HCT116 (cell line): ENCODE data around the gene SLC6A18. TPM values are rescaled to one million over a fixed set of nuclear protein-coding genes. Genes with fewer than 3 reads are reported as not detected.
"Not testable (repeated sequence)": the region's sequence is repeated elsewhere in the genome, so short reads cannot be mapped to it uniquely, and the experiment has no call there.

Experiments
- ATAC-seq: fragments of 200-7000 bp; cut with Tn5 transposase; 2 replicates; pipeline ENCODE4 v1.9.1; 2020; ENCODE audit warnings: mild to moderate bottlenecking, moderate library complexity
- BruUV-seq: library from RNA; stranded (reverse); fragments of 400-500 nt; replicated peaks from 2 replicates; lab custom pipeline; 2021; lab: Mats Ljungman, UMichigan
- CTCF ChIA-PET: fragments of 300-600 bp; sonication (Branson Sonifier 250); formaldehyde crosslinking; loops from one replicate; lab custom pipeline; 2021; ENCODE audit warnings: antibody characterized with exemption; lab: Charles Lee
- POLR2A ChIA-PET: fragments of 300-600, 350-600 bp; sonication (Branson Sonifier 250); formaldehyde crosslinking; loops from one replicate; lab custom pipeline; 2021; ENCODE audit warnings: antibody characterized with exemption; lab: Charles Lee
- RAD21 ChIA-PET, 2 experiments: fragments of 300-600 bp; sonication (Branson Sonifier 250); formaldehyde crosslinking; loops; one replicate each; lab custom pipeline; 2023; ENCODE audit warnings: low total read pairs in 2 of 2; ENCODE audit not compliant: uncharacterized antibody in 2 of 2, unreplicated experiment in 2 of 2, low non-redundant PET in 1 of 2; lab: Charles Lee
- DNase-seq: peaks from one replicate; pipeline ENCODE4 v3.0.0-alpha.2; 2010; ENCODE audit warnings: low read depth, low spot score
- H2AFZ ChIP-seq: fragments of 200-600 bp; shearing (Covaris generic), sonication (generic); 2 replicates; pipeline ENCODE4 v1.6.1; 2017; ENCODE audit warnings: low read depth, mixed run types, mixed read lengths, antibody characterized with exemption, low read length; ENCODE audit not compliant: poor library complexity, severe bottlenecking
- H3K27ac ChIP-seq: 2 replicates; pipeline ENCODE4 v1.5.1; 2012; ENCODE audit warnings: low read depth, low read length
- H3K27me3 ChIP-seq: fragments of 200-600 bp; sonication (generic); 2 replicates; pipeline ENCODE4 v1.6.1; 2016; ENCODE audit warnings: mixed run types, low read length, mixed read lengths; ENCODE audit not compliant: insufficient read depth
- H3K36me3 ChIP-seq, 2 experiments: fragments of 200-500 bp in 1 of 2; fragments of 200-600 bp in 1 of 2; sonication (Bioruptor generic) in 1 of 2; sonication (generic) in 1 of 2; 2 replicates each; pipeline versions ENCODE4 v1.5.1 to v1.6.1; 2014 to 2016; ENCODE audit warnings: low read length in 2 of 2, inconsistent platforms in 1 of 2, mixed read lengths in 1 of 2, mixed run types in 1 of 2; ENCODE audit not compliant: insufficient read depth in 2 of 2, control insufficient read depth in 1 of 2
- H3K4me1 ChIP-seq, 2 experiments: fragments of 200-600 bp in 1 of 2; sonication (generic) in 1 of 2; 2 replicates each; pipeline versions ENCODE4 v1.5.1 to v1.6.1; 2012 to 2017; ENCODE audit warnings: low read length in 2 of 2, inconsistent platforms in 1 of 2, mild to moderate bottlenecking in 1 of 2, mixed read lengths in 1 of 2, mixed run types in 1 of 2, moderate library complexity in 1 of 2; ENCODE audit not compliant: insufficient read depth in 2 of 2, control insufficient read depth in 1 of 2
- H3K4me2 ChIP-seq: fragments of 200-600 bp; sonication (generic); 2 replicates; pipeline ENCODE4 v1.6.1; 2017; ENCODE audit warnings: mixed run types, low read length, mixed read lengths
- H3K4me3 ChIP-seq, 2 experiments: fragments of 200-600 bp in 1 of 2; sonication (generic) in 1 of 2; replicated peaks in 1 of 2; 2 replicates each; pipeline ENCODE4 v1.5.1; 2011 to 2016; ENCODE audit warnings: low read length in 2 of 2, control low read depth in 1 of 2, low read depth in 1 of 2, mild to moderate bottlenecking in 1 of 2, mixed read lengths in 1 of 2, mixed run types in 1 of 2
- H3K79me2 ChIP-seq: fragments of 200-600 bp; sonication (generic); 2 replicates; pipeline ENCODE4 v1.6.1; 2017; ENCODE audit warnings: mild to moderate bottlenecking, mixed run types, low read length, moderate library complexity, mixed read lengths; ENCODE audit not compliant: insufficient read depth
- H3K9ac ChIP-seq: fragments of 200-600 bp; sonication (generic); 2 replicates; pipeline ENCODE4 v1.6.1; 2016; ENCODE audit warnings: low read length, mixed read lengths
- H3K9me2 ChIP-seq: fragments of 200-600 bp; sonication (generic), shearing (Covaris generic); 2 replicates; pipeline ENCODE4 v1.6.1; 2017; ENCODE audit warnings: mixed run types, mild to moderate bottlenecking, moderate library complexity; ENCODE audit not compliant: insufficient read depth
- H3K9me3 ChIP-seq, 2 experiments: fragments of 200-500 bp in 1 of 2; fragments of 200-600 bp in 1 of 2; sonication (Bioruptor generic) in 1 of 2; sonication (generic) in 1 of 2; 2 replicates each; pipeline ENCODE4 v1.6.1; 2014 to 2017; ENCODE audit warnings: low read length in 2 of 2, mixed read lengths in 2 of 2, inconsistent platforms in 1 of 2, low read depth in 1 of 2, mild to moderate bottlenecking in 1 of 2, mixed run types in 1 of 2, moderate library complexity in 1 of 2; ENCODE audit not compliant: control insufficient read depth in 1 of 2, insufficient read depth in 1 of 2
- H4K20me1 ChIP-seq: fragments of 200-600 bp; sonication (generic), shearing (Covaris generic); 2 replicates; pipeline ENCODE4 v1.6.1; 2017; ENCODE audit warnings: mixed run types, mild to moderate bottlenecking, moderate library complexity; ENCODE audit not compliant: insufficient read depth
- CEBPB ChIP-seq: IDR thresholded peaks from 2 replicates; pipeline ENCODE4 v1.6.1; 2012; ENCODE audit warnings: low read depth
- ELF1 ChIP-seq: IDR thresholded peaks from 2 replicates; pipeline ENCODE4 v1.6.1; 2012; ENCODE audit warnings: low read depth, borderline replicate concordance
- POLR2A ChIP-seq: IDR thresholded peaks from 2 replicates; pipeline ENCODE4 v1.7.0; 2011; ENCODE audit warnings: borderline replicate concordance; ENCODE audit not compliant: insufficient read depth, insufficient read length; ENCODE audit errors: extremely low read depth
- intact Hi-C: fragments of 100-400 bp; cut with micrococcal nuclease; formaldehyde crosslinking; loops from 2 replicates; pipeline ENCODE4 v1.10.0; 2022
- total RNA-seq: library from RNA; stranded (reverse); gene quantifications from one replicate; pipeline ENCODE4 v1.2.1, GENCODE V29; 2021; ENCODE audit not compliant: unreplicated experiment

The SLC6A18 gene
- total RNA-seq, 1 experiment from 2014 or later, result not detected

GRCh38 chr5:1274471-1274870 lies 49.3 kb downstream of the SLC6A18 start:
- Histone ChIP-seq H3K9ac (no peak overlapping the region), H3K4me2 (no peak overlapping the region), H3K27ac (no peak overlapping the region)
- TF ChIP-seq ELF1 (no peak), POLR2A (no peak), CEBPB (no peak)
- TF ChIP-seq, all 23 proteins: peak for 0
- Histone ChIP-seq H3K79me2 (no peaks in the 10 kb centered on the region), H3K4me3 (no peak overlapping the region), H3K27me3 (no peaks in the 10 kb centered on the region), H3K36me3 (peaks cover 0 to 5% of the 10 kb centered on the region in 2 experiments; a peak in 1 of 4 replicates), H2AFZ (no peak overlapping the region), H3K4me1 (no peaks in the 10 kb centered on the region), H3K9me3 (no peaks in the 10 kb centered on the region), H4K20me1 (no peaks in the 10 kb centered on the region), H3K9me2 (no peaks in the 10 kb centered on the region)
- BruUV-seq, result no TSS peak
- ChIA-PET POLR2A (no interaction called here), RAD21 (no interaction called here), CTCF (no interaction called here)
- no peak for DNase-seq
- intact Hi-C loops, result no loop called here
- ATAC-seq, result no peak

- H3K27ac ChIP-seq, H3K4me1 ChIP-seq, H3K36me3 ChIP-seq, BruUV-seq, H2AFZ ChIP-seq, H3K79me2 ChIP-seq, H3K4me2 ChIP-seq, H3K9ac ChIP-seq, RAD21 ChIA-PET, ATAC-seq, H3K4me3 ChIP-seq, CTCF ChIA-PET, H3K27me3 ChIP-seq, H3K9me3 ChIP-seq, DNase-seq, intact Hi-C loops, POLR2A ChIA-PET, H3K9me2 ChIP-seq, H4K20me1 ChIP-seq: not testable (repeated sequence)
Observed at GRCh38 chr5:1275397-1276391, 50.5 kb downstream of the SLC6A18 start.
